ENCODE data around the gene GMPPB. TPM values are rescaled to one million over a fixed set of nuclear protein-coding genes. Genes with fewer than 3 reads are reported as not detected.

Gene GMPPB
- total RNA-seq, 1 experiment from 2014 or later, result 28.0 TPM

DNA sequence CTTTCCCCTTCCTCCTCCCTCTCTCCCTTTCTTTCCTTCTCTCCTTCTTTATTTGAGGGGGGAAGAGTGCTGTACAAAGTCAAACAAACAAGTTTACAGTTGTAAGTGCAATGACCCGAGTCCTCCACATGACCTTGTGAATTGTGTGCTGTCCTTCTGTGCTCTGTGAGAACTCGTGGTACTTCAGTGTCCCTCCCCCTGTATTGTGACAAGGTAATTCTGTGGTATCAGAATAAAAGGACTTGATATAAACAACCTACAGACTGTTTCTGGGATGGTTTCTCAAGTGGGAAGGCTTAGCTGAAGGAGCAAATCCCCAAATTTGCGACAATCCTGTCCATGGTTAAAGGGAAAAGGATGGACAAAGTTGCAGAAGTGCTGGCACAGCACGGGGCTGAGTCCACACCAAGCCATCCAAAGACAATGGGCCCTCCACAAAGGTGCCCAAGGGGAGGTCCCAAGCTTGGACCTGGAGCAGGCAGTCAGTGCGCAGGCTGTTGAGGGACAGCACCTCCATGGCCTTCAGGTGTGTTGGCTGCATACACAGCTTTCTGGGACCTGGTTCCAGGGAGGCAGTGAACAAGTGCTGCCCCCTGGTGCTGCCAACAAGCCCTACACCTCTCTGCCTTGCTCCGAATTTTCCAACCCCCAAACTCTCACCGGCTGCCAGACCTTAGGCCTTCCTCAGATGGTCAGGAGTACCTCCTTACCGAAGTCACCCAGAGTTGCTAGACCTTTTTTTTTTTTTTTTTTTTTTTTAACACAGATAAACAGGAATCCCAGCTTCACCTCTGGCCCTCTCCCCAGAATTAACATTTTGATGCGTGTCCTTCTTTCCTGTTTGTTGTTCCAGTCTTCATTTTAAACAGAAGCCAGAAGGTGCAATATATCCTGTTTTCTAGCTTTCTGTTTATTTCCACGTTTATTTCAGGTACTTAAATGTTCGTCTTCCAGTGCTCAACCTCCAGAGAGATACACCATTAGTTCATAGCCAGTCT lies 52.2 kb downstream of the GMPPB start (continued):
- TF ChIP-seq, protein P1, sequence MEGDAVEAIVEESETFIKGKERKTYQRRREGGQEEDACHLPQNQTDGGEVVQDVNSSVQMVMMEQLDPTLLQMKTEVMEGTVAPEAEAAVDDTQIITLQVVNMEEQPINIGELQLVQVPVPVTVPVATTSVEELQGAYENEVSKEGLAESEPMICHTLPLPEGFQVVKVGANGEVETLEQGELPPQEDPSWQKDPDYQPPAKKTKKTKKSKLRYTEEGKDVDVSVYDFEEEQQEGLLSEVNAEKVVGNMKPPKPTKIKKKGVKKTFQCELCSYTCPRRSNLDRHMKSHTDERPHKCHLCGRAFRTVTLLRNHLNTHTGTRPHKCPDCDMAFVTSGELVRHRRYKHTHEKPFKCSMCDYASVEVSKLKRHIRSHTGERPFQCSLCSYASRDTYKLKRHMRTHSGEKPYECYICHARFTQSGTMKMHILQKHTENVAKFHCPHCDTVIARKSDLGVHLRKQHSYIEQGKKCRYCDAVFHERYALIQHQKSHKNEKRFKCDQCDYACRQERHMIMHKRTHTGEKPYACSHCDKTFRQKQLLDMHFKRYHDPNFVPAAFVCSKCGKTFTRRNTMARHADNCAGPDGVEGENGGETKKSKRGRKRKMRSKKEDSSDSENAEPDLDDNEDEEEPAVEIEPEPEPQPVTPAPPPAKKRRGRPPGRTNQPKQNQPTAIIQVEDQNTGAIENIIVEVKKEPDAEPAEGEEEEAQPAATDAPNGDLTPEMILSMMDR (IDR thresholded peaks at IDR 0.05), result peak; percentile 89
- no peak for TF ChIP-seq ZNF219 (CRISPR knock-in tag; IDR thresholded peaks at IDR 0.05; ENCODE audit: borderline replicate concordance)
- no peak for TF ChIP-seq FOXK1 (CRISPR knock-in tag; IDR thresholded peaks at IDR 0.05)
- no peak for TF ChIP-seq MXD4 (CRISPR knock-in tag; IDR thresholded peaks at IDR 0.05; ENCODE audit: borderline replicate concordance)
- TF ChIP-seq HMGA2 (CRISPR knock-in tag; IDR thresholded peaks at IDR 0.05), result no peak
- TF ChIP-seq, protein P2, sequence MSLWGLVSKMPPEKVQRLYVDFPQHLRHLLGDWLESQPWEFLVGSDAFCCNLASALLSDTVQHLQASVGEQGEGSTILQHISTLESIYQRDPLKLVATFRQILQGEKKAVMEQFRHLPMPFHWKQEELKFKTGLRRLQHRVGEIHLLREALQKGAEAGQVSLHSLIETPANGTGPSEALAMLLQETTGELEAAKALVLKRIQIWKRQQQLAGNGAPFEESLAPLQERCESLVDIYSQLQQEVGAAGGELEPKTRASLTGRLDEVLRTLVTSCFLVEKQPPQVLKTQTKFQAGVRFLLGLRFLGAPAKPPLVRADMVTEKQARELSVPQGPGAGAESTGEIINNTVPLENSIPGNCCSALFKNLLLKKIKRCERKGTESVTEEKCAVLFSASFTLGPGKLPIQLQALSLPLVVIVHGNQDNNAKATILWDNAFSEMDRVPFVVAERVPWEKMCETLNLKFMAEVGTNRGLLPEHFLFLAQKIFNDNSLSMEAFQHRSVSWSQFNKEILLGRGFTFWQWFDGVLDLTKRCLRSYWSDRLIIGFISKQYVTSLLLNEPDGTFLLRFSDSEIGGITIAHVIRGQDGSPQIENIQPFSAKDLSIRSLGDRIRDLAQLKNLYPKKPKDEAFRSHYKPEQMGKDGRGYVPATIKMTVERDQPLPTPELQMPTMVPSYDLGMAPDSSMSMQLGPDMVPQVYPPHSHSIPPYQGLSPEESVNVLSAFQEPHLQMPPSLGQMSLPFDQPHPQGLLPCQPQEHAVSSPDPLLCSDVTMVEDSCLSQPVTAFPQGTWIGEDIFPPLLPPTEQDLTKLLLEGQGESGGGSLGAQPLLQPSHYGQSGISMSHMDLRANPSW (CRISPR knock-in tag; conservative IDR thresholded peaks at IDR 0.05; ENCODE audit: low read depth), result no peak
- TF ChIP-seq, protein P3, sequence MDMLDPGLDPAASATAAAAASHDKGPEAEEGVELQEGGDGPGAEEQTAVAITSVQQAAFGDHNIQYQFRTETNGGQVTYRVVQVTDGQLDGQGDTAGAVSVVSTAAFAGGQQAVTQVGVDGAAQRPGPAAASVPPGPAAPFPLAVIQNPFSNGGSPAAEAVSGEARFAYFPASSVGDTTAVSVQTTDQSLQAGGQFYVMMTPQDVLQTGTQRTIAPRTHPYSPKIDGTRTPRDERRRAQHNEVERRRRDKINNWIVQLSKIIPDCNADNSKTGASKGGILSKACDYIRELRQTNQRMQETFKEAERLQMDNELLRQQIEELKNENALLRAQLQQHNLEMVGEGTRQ (CRISPR knock-in tag; IDR thresholded peaks at IDR 0.05), result no peak
- TF ChIP-seq FOXJ3 (CRISPR knock-in tag; IDR thresholded peaks at IDR 0.05; ENCODE audit: borderline replicate concordance), result no peak

DNA sequence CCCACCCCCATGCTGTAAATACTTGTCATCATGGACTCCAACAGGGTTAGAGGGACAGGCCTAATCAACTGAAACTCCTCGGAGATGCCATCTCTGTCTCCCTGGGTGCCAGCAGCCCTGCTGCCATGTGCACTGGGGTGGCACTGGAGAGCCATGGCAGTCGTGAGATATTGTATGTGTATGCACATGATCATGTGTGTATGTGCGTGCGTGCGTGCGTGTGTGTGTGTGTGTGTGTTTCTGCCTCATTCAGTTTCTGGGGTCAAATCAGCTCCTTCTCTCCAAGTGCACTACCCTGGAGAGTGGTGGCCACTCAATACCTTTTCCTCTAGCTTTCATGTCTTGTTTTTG lies 52.8 kb downstream of the GMPPB start:
- Mint-ChIP-seq H3K4me3 (no peak overlapping the region), H3K9me3 (no peaks in the 10 kb centered on the region), H3K27me3 (ENCODE audit: low read depth) (no peaks in the 10 kb centered on the region), H3K36me3 (peaks cover 5% of the 10 kb centered on the region; the same call in 1 of the 2 replicates), H3K4me1 (peaks cover 31% of the 10 kb centered on the region), H3K27ac (peak overlapping the region; percentile 22; the same call in 1 of the 2 replicates)
- TF ChIP-seq ZNF512 (CRISPR knock-in tag; IDR thresholded peaks at IDR 0.05; ENCODE audit: borderline replicate concordance) (no peak), SOX15 (CRISPR knock-in tag; IDR thresholded peaks at IDR 0.05) (no peak), GABPB1 (CRISPR knock-in tag; IDR thresholded peaks at IDR 0.05) (no peak)
- TF ChIP-seq, protein P4, sequence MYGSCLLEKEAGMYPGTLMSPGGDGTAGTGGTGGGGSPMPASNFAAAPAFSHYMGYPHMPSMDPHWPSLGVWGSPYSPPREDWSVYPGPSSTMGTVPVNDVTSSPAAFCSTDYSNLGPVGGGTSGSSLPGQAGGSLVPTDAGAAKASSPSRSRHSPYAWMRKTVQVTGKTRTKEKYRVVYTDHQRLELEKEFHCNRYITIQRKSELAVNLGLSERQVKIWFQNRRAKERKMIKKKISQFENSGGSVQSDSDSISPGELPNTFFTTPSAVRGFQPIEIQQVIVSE (CRISPR knock-in tag; IDR thresholded peaks at IDR 0.05; ENCODE audit: borderline replicate concordance), result no peak
- TF ChIP-seq, protein P5, sequence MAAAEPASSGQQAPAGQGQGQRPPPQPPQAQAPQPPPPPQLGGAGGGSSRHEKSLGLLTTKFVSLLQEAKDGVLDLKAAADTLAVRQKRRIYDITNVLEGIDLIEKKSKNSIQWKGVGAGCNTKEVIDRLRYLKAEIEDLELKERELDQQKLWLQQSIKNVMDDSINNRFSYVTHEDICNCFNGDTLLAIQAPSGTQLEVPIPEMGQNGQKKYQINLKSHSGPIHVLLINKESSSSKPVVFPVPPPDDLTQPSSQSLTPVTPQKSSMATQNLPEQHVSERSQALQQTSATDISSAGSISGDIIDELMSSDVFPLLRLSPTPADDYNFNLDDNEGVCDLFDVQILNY (CRISPR knock-in tag; IDR thresholded peaks at IDR 0.05), result no peak
- ATAC-seq (no peak), DNase-seq (ENCODE audit: low spot score) (no peak)
- ChIA-PET POLR2A (interaction anchor here (0.7 to 2.8 kb wide), 3 partner anchors 131 to 148 kb away, joined by 4 to 27 read pairs (median 4); no protein-coding TSS in a partner anchor), CTCF (interaction anchor here (0.6 to 5.4 kb wide), 23 partner anchors 8 to 216 kb away, joined by 3 to 304 read pairs (median 10); partner anchors contain the start of genes BSN and DAG1)

Other genes starting within 250 kb of the GMPPB start
- gene BSN, start 169.5 kb downstream of the GMPPB start, total RNA-seq (2021), result 1.7 to 2.8 TPM (median 2.4 TPM) in 3 replicates
- 270 to 276 TPM (median 273 TPM) in 3 replicates for gene APEH, start 49.6 kb downstream of the GMPPB start, total RNA-seq (2021)
- 13.8 to 17.2 TPM (median 17.2 TPM) in 3 replicates for gene MST1, start 34.5 kb downstream of the GMPPB start, total RNA-seq (2021)
- 45.5 to 47.1 TPM (median 46.8 TPM) in 3 replicates for gene RNF123, start 34.4 kb downstream of the GMPPB start, total RNA-seq (2021)
- gene AMIGO3, start 4.3 kb downstream of the GMPPB start, total RNA-seq (2021), result 3.9 to 5.3 TPM (median 4.3 TPM) in 3 replicates
- gene IP6K1, start 62.6 kb upstream of the GMPPB start, total RNA-seq (2021), result 29.2 to 32.2 TPM (median 32.2 TPM) in 3 replicates
- gene CDHR4, start 75.9 kb upstream of the GMPPB start, total RNA-seq (2021), result 0.17 to 0.69 TPM (median 0.39 TPM) in 3 replicates
- 1.4 to 2.0 TPM (median 1.5 TPM) in 3 replicates for gene INKA1, start 79.3 kb upstream of the GMPPB start, total RNA-seq (2021)
- gene UBA7, start 90.0 kb upstream of the GMPPB start, total RNA-seq (2021), result 1.2 to 1.9 TPM (median 1.6 TPM) in 3 replicates
- gene TRAIP, start 132.6 kb upstream of the GMPPB start, total RNA-seq (2021), result 25.9 to 31.8 TPM (median 29.9 TPM) in 3 replicates
- gene CAMKV, start 146.0 kb upstream of the GMPPB start, total RNA-seq (2021), result 56.0 to 58.2 TPM (median 56.6 TPM) in 3 replicates
- gene MST1R, start 179.9 kb upstream of the GMPPB start, total RNA-seq (2021), result 5.1 to 6.2 TPM (median 5.6 TPM) in 3 replicates
- 6.6 to 8.6 TPM (median 7.0 TPM) in 3 replicates for gene MON1A, start 205.9 kb upstream of the GMPPB start, total RNA-seq (2021)
- gene RBM6, start 216.2 kb upstream of the GMPPB start, total RNA-seq (2021), result 115 to 122 TPM (median 118 TPM) in 3 replicates

All from WTC11 (cell line).